Trophoblast cell (in vitro differentiated cells and primary cell): Measurements from ENCODE around the gene ZBTB20.

Experiments used
- DNase-seq, 2 donors: peaks; one replicate each; pipeline ENCODE4 v3.0.0-alpha.2; 2016
- H2AFZ ChIP-seq: 2 replicates; pipeline ENCODE4 v1.6.1; 2013; ENCODE audit warnings: low read length, moderate library complexity, mild to moderate bottlenecking; ENCODE audit not compliant: insufficient read depth, poor library complexity
- H2AK5ac ChIP-seq: 2 replicates; pipeline ENCODE4 v1.6.1; 2013; ENCODE audit warnings: mild to moderate bottlenecking, low read length
- H2BK120ac ChIP-seq: 2 replicates; pipeline ENCODE4 v1.6.1; 2013; ENCODE audit warnings: low read length, mild to moderate bottlenecking, moderate library complexity; ENCODE audit not compliant: insufficient read depth, poor library complexity
- H2BK12ac ChIP-seq: 2 replicates; pipeline ENCODE4 v1.6.1; 2013; ENCODE audit warnings: mild to moderate bottlenecking, low read length, moderate library complexity
- H2BK5ac ChIP-seq: 2 replicates; pipeline ENCODE4 v1.6.1; 2013; ENCODE audit warnings: low read length, low read depth, moderate library complexity, mild to moderate bottlenecking; ENCODE audit not compliant: poor library complexity
- H3K14ac ChIP-seq: 2 replicates; pipeline ENCODE4 v1.6.1; 2013; ENCODE audit warnings: mild to moderate bottlenecking, low read length
- H3K18ac ChIP-seq: 2 replicates; pipeline ENCODE4 v1.6.1; 2013; ENCODE audit warnings: mild to moderate bottlenecking, low read length
- H3K23ac ChIP-seq: 2 replicates; pipeline ENCODE4 v1.6.1; 2013; ENCODE audit warnings: low read length
- H3K27ac ChIP-seq: 2 replicates; pipeline ENCODE4 v1.5.1; 2013; ENCODE audit warnings: low read depth, mild to moderate bottlenecking, inconsistent platforms, low read length, moderate library complexity
- H3K27me3 ChIP-seq: 2 replicates; pipeline ENCODE4 v1.6.1; 2013; ENCODE audit warnings: inconsistent platforms, mild to moderate bottlenecking, low read length, moderate library complexity; ENCODE audit not compliant: insufficient read depth
- H3K36me3 ChIP-seq, 2 experiments: 1 replicate in 1 of 2; 2 replicates in 1 of 2; pipeline ENCODE4 v1.6.1; 2013; ENCODE audit warnings: low read length in 2 of 2, mild to moderate bottlenecking in 2 of 2, moderate library complexity in 1 of 2; ENCODE audit not compliant: insufficient read depth in 2 of 2, control insufficient read depth in 1 of 2
- H3K4ac ChIP-seq: 2 replicates; pipeline ENCODE4 v1.6.1; 2013; ENCODE audit warnings: low read depth, mild to moderate bottlenecking, low read length, moderate library complexity
- H3K4me1 ChIP-seq, 2 experiments: 1 replicate in 1 of 2; 2 replicates in 1 of 2; pipeline ENCODE4 v1.6.1; 2013; ENCODE audit warnings: low read length in 2 of 2, mild to moderate bottlenecking in 2 of 2, moderate library complexity in 1 of 2; ENCODE audit not compliant: insufficient read depth in 2 of 2, control insufficient read depth in 1 of 2
- H3K4me2 ChIP-seq: 2 replicates; pipeline ENCODE4 v1.6.1; 2013; ENCODE audit warnings: inconsistent platforms, mild to moderate bottlenecking, low read length, moderate library complexity
- H3K4me3 ChIP-seq: 2 replicates; pipeline ENCODE4 v1.5.1; 2013; ENCODE audit warnings: mild to moderate bottlenecking, low read depth, low read length, inconsistent platforms
- H3K79me1 ChIP-seq: one replicate; pipeline ENCODE4 v1.6.1; 2013; ENCODE audit warnings: low read length
- H3K79me2 ChIP-seq: 2 replicates; pipeline ENCODE4 v1.6.1; 2013; ENCODE audit warnings: low read length, mild to moderate bottlenecking; ENCODE audit not compliant: control insufficient read depth, insufficient read depth, poor library complexity
- H3K9ac ChIP-seq: 2 replicates; pipeline ENCODE4 v1.6.1; 2013; ENCODE audit warnings: mild to moderate bottlenecking, low read length
- H3K9me3 ChIP-seq: 2 replicates; pipeline ENCODE4 v1.6.1; 2013; ENCODE audit warnings: low read depth, mild to moderate bottlenecking, control low read depth, inconsistent platforms, low read length; ENCODE audit not compliant: insufficient read depth
- H4K12ac ChIP-seq: 2 replicates; pipeline ENCODE4 v1.6.1; 2013; ENCODE audit warnings: low read depth, mild to moderate bottlenecking, low read length, moderate library complexity
- H4K8ac ChIP-seq: 2 replicates; pipeline ENCODE4 v1.6.1; 2013; ENCODE audit warnings: low read depth, mild to moderate bottlenecking, low read length, moderate library complexity
- H4K91ac ChIP-seq: one replicate; pipeline ENCODE4 v1.6.1; 2013; ENCODE audit warnings: low read depth, mild to moderate bottlenecking, low read length, moderate library complexity
- WGBS: extraction: QIAGEN DNeasy Blood & Tissue Kit; methylation state at CpG from one replicate; pipeline ENCODE4 v1.1.7; 2013; ENCODE audit warnings: missing lambda C conversion rate; ENCODE audit not compliant: insufficient read length, insufficient coverage; ENCODE audit errors: extremely low coverage; 5-methylcytosine and 5-hydroxymethylcytosine counted together

ZBTB20 gene

DNA sequence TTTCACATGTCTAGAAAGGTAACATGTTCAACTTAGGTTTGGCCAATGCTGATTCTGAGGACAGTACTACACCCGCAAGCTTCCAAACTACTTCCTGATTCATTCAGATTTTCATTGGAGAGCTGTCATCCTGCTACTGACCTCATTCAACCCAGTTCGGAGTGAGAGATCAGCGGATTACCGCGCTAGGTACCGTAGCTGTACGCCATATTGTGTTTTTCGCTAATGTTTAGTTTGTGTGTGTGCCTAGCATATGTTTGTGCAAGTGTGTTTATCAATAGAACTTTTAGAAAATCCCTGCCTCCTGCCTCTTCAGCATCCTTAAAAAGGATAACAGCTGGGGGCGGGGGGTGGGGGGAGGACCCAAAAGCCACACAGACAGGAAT is 1.1 kb downstream of the ZBTB20 start:
- Histone ChIP-seq H2AFZ (peak overlapping the region; percentile 56), H3K18ac (no peak overlapping the region), H3K9ac (peak overlapping the region; percentile 56), H3K4me1 (no peaks in the 10 kb centered on the region), H3K27me3 (no peaks in the 10 kb centered on the region), H3K9me3 (no peaks in the 10 kb centered on the region), H2AK5ac (no peak overlapping the region), H3K14ac (no peak overlapping the region), H3K79me1 (peaks cover 6% of the 10 kb centered on the region), H2BK120ac (no peak overlapping the region), H2BK5ac (no peak overlapping the region), H3K4ac (no peak overlapping the region), H3K23ac (no peak overlapping the region), H4K12ac (no peak overlapping the region), H3K79me2 (peaks cover 3% of the 10 kb centered on the region), H3K4me3 (peak overlapping the region; percentile 65), H3K4me2 (peak overlapping the region; percentile 95), H4K91ac (no peak overlapping the region), H4K8ac (peak overlapping the region; percentile 54), H2BK12ac (no peak overlapping the region), H3K27ac (no peak overlapping the region), H3K36me3 (no peaks in the 10 kb centered on the region)
- DNase-seq, result peak; percentile 54 to 79
- WGBS, result no CpG with 5 or more reads among the region's 9 CpGs

- no peaks in the 10 kb centered on the region for H3K27me3 ChIP-seq
- H3K9me3 ChIP-seq, result no peaks in the 10 kb centered on the region
- no peak overlapping the region for H4K91ac ChIP-seq
- no peak overlapping the region for H3K14ac ChIP-seq
- no peak overlapping the region for H3K4me2 ChIP-seq
- no peak overlapping the region for H3K23ac ChIP-seq
- no peak overlapping the region for H3K4me3 ChIP-seq
- no peak overlapping the region for H2AK5ac ChIP-seq
- no peaks in the 10 kb centered on the region for H3K79me2 ChIP-seq
- H2BK12ac ChIP-seq, result no peak overlapping the region
- no peak overlapping the region for H3K18ac ChIP-seq
- no peak overlapping the region for H2AFZ ChIP-seq
- no peak overlapping the region for H4K12ac ChIP-seq
- H3K4ac ChIP-seq, result no peak overlapping the region
- no peak overlapping the region for H3K27ac ChIP-seq
- no peaks in the 10 kb centered on the region for H3K4me1 ChIP-seq
- H2BK5ac ChIP-seq, result no peak overlapping the region
- no peak for DNase-seq
- H2BK120ac ChIP-seq, result no peak overlapping the region
- no peak overlapping the region for H3K9ac ChIP-seq
- no peak overlapping the region for H4K8ac ChIP-seq
- no peaks in the 10 kb centered on the region for H3K79me1 ChIP-seq
- no peaks in the 10 kb centered on the region for H3K36me3 ChIP-seq
These were observed 5.9 kb downstream of the ZBTB20 start for GRCh38 chr3:115141033-115141757.

DNA sequence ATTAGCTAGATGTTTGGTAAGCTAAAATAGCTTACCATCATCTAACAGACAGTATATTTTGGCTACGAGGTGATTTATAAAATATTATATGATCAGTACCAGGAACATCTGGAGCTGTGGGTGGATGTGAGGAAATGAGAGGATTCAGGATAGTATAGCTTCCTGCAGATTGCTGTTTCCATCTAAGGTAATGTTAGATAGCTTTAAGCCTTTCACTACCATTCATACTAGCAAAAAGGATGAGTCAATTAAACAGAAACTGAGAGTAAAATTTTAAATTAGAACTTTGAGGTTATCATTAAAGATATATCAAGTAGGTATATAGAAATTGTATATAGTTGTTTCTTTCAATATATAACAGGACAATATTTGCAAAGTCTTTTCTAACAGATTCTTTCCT is 8.0 kb downstream of the ZBTB20 start:
- H2BK120ac ChIP-seq, result no peak overlapping the region
- H3K27me3 ChIP-seq, result no peaks in the 10 kb centered on the region
- no peak overlapping the region for H4K8ac ChIP-seq
- no peak overlapping the region for H3K4ac ChIP-seq
- no peak overlapping the region for H2AK5ac ChIP-seq
- no peak overlapping the region for H2BK5ac ChIP-seq
- H3K79me2 ChIP-seq, result no peaks in the 10 kb centered on the region
- H3K9ac ChIP-seq, result no peak overlapping the region
- H3K36me3 ChIP-seq, result no peaks in the 10 kb centered on the region
- H4K12ac ChIP-seq, result no peak overlapping the region
- DNase-seq, result no peak
- no peak overlapping the region for H3K14ac ChIP-seq
- H3K79me1 ChIP-seq, result no peaks in the 10 kb centered on the region
- no peak overlapping the region for H2AFZ ChIP-seq
- no peak overlapping the region for H3K4me2 ChIP-seq
- H2BK12ac ChIP-seq, result no peak overlapping the region
- no peak overlapping the region for H3K23ac ChIP-seq
- no peak overlapping the region for H3K18ac ChIP-seq
- no peak overlapping the region for H3K27ac ChIP-seq
- H3K4me1 ChIP-seq, result no peaks in the 10 kb centered on the region
- H3K9me3 ChIP-seq, result no peaks in the 10 kb centered on the region
- no peak overlapping the region for H4K91ac ChIP-seq
- no peak overlapping the region for H3K4me3 ChIP-seq
- no CpG with 5 or more reads among the region's 1 CpG for WGBS

- no peaks in the 10 kb centered on the region for H3K79me2 ChIP-seq
- H3K18ac ChIP-seq, result no peak overlapping the region
- no peak overlapping the region for H4K91ac ChIP-seq
- no peaks in the 10 kb centered on the region for H3K79me1 ChIP-seq
- H2BK12ac ChIP-seq, result no peak overlapping the region
- no peaks in the 10 kb centered on the region for H3K4me1 ChIP-seq
- no peak overlapping the region for H3K14ac ChIP-seq
- DNase-seq, result no peak
- no peak overlapping the region for H2AK5ac ChIP-seq
- no peaks in the 10 kb centered on the region for H3K36me3 ChIP-seq
- H4K12ac ChIP-seq, result no peak overlapping the region
- no peak overlapping the region for H3K4me2 ChIP-seq
- H3K4ac ChIP-seq, result no peak overlapping the region
- no peak overlapping the region for H2AFZ ChIP-seq
- WGBS, result no CpG with 5 or more reads among the region's 5 CpGs
- no peak overlapping the region for H2BK120ac ChIP-seq
- no peak overlapping the region for H3K23ac ChIP-seq
- H3K4me3 ChIP-seq, result no peak overlapping the region
- H3K9ac ChIP-seq, result no peak overlapping the region
- no peak overlapping the region for H4K8ac ChIP-seq
- H3K27me3 ChIP-seq, result no peaks in the 10 kb centered on the region
- no peaks in the 10 kb centered on the region for H3K9me3 ChIP-seq
- no peak overlapping the region for H3K27ac ChIP-seq
- H2BK5ac ChIP-seq, result no peak overlapping the region
These were observed 12.3 kb downstream of the ZBTB20 start for GRCh38 chr3:115134648-115135347.
